GM12872 (cell line): ENCODE results near the gene CCNB1IP1.

Experiments used
- TF ChIP-seq, protein P1 (sequence below): IDR thresholded peaks from 3 replicates; pipeline ENCODE4 v1.5.1; 2011; ENCODE audit warnings: low read depth, mild to moderate bottlenecking, low read length, moderate library complexity; ENCODE audit not compliant: insufficient read depth

Gene CCNB1IP1

DNA sequence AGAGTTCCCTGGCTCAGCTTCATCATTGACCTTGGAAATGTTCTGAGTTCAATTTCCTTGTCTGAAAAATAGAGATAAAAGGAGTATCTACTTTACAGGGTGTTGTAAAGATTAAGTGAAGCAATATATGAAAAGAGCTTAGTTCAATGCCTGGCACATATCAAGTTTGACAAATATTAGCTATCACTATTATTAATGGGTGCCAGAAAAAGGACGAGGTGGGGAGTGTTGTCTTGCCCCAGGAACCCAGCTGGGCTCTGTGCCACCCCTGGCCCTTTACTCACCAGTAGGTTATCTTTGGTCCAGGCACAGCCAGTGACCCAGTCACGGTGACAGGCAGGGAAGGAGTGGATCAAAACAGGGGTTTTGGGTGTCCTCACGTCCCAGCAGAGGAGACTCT, 42.4 kb upstream of the CCNB1IP1 start:
- TF ChIP-seq, protein P1, sequence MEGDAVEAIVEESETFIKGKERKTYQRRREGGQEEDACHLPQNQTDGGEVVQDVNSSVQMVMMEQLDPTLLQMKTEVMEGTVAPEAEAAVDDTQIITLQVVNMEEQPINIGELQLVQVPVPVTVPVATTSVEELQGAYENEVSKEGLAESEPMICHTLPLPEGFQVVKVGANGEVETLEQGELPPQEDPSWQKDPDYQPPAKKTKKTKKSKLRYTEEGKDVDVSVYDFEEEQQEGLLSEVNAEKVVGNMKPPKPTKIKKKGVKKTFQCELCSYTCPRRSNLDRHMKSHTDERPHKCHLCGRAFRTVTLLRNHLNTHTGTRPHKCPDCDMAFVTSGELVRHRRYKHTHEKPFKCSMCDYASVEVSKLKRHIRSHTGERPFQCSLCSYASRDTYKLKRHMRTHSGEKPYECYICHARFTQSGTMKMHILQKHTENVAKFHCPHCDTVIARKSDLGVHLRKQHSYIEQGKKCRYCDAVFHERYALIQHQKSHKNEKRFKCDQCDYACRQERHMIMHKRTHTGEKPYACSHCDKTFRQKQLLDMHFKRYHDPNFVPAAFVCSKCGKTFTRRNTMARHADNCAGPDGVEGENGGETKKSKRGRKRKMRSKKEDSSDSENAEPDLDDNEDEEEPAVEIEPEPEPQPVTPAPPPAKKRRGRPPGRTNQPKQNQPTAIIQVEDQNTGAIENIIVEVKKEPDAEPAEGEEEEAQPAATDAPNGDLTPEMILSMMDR, result no peak

DNA sequence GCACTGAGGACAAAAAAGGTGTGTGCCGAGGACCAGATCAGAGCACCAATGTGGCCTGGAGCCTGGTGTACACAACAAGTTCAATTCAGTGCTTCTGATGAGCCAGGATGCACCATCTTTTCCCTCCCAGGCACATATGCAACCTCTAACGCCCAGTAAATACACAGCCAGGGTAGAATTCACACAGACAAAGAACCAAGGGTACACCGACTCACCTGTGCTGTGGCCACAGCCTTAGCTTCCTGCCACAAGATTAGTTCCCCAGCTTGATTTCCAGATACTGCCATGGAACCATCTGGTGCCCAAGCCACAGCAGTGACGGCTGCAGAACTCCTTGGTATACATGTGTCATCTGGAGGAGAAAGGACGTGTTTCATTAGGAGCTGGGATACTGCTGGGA, 39.7 kb upstream of the CCNB1IP1 start:
- TF ChIP-seq, protein P1, result no peak

DNA sequence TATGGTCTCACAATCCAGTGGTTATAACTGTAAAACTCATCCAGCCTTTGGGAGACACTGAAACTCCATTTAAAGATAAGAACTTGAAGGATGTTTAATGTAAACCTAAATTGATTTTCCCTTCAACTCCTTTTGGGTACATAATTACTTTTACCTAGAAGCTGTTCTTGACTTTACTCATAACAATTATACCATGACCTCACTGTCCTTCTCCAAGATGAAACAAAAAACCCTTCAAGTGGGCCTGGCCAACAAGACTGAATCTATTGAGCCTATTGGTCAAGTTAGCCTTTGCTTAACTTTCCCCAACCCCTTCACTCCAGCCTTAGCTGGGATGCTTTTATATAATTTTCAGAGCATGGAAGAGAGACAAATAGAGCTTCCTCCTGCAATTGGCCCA, 32.8 kb upstream of the CCNB1IP1 start:
- TF ChIP-seq, protein P1, result no peak

DNA sequence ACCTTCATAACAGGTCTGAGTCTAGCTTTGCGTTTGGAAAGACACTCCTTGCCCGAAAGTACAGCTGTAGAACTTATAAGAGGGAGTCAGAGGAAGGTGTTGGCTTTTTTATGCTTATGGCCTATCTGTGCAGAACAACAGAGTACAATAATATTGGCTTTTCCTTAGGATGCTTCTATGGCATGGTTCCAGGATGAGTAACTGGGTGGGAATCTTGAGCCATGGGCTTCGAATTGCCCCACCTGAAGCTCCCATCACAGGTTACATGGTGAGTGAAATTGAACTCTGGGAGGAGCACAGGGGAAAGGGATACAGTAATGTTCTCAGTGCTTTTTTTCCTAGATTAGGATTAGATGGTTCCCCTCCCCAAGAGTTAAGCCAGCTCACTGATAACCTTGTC, 23.3 kb upstream of the CCNB1IP1 start:
- TF ChIP-seq, protein P1, result no peak

DNA sequence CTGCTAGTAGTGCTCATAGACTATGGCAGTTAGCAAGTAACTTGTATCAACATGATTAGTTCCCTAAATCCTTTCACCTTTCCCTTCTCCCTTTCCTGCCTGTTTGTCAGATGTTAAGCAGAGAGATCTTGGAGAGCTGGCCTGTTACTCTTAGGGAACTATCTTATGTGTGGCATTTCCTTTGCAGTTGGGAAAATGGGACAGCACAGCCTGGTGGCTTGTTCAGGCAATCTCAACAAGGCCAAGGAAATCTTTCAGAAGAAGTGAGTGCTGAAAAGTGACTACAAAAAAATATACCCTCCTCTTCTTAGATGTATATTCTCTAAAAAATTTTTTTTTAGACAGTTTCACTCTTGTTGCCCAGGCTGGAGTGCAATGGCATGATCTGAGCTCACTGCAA, 17.8 kb upstream of the CCNB1IP1 start:
- TF ChIP-seq, protein P1, result no peak

DNA sequence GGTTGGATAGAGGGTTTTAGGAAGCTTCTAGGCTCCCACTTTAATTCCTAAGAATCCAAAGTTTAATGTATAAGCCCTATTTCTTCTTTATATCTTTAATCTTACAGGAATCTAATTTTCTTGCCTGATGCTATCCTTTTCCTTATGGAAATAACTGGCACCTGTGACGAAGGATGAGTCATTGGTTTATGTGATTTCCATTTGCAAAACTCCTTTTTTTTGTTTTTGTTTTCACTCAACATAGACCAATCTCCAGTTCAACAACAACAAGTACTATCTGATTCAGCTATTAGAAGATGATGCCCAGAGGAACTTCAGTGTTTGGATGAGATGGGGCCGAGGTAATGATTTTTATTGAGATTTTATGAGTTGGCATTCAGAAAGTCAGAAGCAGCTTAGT, 17.2 kb upstream of the CCNB1IP1 start:
- TF ChIP-seq, protein P1, result no peak

DNA sequence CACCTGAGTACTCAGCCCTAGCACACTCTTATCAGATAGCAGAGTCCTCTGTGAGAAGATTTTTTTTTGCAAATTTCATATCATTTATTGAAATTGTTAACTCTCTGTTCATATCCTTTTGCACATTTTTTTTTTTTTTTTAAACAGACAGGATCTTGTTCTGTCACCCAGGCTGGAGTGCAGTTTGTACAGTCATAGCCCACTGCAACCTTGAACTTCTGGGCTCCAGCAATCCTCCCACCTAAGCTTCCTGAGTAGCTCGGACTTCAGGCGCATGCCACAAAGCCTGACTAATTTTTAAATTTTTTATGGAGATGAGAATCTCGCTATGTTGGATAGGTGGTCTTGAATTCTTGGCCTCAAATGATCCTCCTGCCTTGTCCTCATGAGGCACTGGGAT, 14.7 kb upstream of the CCNB1IP1 start:
- TF ChIP-seq, protein P1, result no peak

DNA sequence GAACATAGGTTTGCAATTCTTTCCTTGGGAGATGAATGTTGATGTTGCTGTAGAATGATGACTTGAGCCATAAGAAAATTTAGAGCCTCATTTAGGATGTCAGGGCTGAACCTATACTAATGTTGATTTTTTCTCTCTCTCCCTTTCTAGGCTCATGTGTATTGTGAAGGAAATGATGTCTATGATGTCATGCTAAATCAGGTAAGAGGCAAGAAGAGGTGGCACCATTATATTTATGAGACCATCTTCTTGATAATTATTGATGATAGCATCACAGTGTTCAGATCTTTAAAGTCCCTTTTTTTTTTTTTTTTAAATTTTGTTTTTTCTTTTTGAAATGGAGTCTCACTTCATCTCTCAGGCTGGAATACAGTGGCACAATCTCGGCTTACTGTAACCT, 13.6 kb upstream of the CCNB1IP1 start:
- TF ChIP-seq, protein P1, result no peak
